ENCODE measurements around the gene GRM5. TPM values are rescaled to one million over a fixed set of nuclear protein-coding genes. Genes with fewer than 3 reads are reported as not detected.

GRM5 gene
- total and polyA plus RNA-seq, 4 donors = not detected

DNA sequence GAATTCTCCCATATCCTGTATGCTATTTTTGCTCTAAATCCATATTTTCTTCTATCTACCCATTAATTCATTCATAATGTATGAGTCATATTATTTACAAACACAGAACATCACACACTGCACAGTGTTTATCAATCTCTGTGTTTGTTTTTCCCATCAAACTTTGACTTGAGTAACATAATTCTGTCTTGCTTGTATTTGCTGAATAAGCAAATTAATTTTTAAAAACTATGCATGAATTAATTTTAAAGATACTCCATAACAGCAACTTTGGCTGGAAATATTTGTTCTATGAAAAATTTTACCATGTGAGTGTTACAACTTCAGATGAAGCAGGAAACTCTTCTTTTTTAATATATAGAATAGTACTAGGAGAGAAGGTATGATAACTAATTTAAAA lies 275.6 kb downstream of the GRM5 start:
- DNase-seq (ENCODE audit: low spot score) = no peak
- no peaks in the 10 kb centered on the region for H3K4me1 ChIP-seq (ENCODE audit: control insufficient read depth in 4 of 4, insufficient read depth in 4 of 4, low read length in 3 of 4)
- no peak for TF ChIP-seq RAD21 (IDR thresholded peaks at IDR 0.05)
- TF ChIP-seq, protein P1, sequence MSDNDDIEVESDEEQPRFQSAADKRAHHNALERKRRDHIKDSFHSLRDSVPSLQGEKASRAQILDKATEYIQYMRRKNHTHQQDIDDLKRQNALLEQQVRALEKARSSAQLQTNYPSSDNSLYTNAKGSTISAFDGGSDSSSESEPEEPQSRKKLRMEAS (IDR thresholded peaks at IDR 0.05) = no peak
- no peaks in the 10 kb centered on the region for H3K36me3 ChIP-seq (ENCODE audit: control insufficient read depth in 4 of 4, insufficient read depth in 3 of 4, low read depth in 1 of 4, low read length in 3 of 4)
- no peak overlapping the region for H3K4me3 ChIP-seq (ENCODE audit: low read depth in 1 of 3, low read length in 3 of 3)
- no peak overlapping the region for H3K9ac ChIP-seq (ENCODE audit: low read depth in 1 of 2, low read length in 2 of 2)
- no peak overlapping the region for H3K27ac ChIP-seq (ENCODE audit: low read depth in 1 of 2, low read length in 2 of 2)
- no peaks in the 10 kb centered on the region for H3K27me3 ChIP-seq (ENCODE audit: control insufficient read depth in 4 of 4, insufficient read depth in 4 of 4, low read length in 3 of 4)
- H3K9me3 ChIP-seq (ENCODE audit: control insufficient read depth in 4 of 4, low read length in 3 of 4) = no peaks in the 10 kb centered on the region

DNA sequence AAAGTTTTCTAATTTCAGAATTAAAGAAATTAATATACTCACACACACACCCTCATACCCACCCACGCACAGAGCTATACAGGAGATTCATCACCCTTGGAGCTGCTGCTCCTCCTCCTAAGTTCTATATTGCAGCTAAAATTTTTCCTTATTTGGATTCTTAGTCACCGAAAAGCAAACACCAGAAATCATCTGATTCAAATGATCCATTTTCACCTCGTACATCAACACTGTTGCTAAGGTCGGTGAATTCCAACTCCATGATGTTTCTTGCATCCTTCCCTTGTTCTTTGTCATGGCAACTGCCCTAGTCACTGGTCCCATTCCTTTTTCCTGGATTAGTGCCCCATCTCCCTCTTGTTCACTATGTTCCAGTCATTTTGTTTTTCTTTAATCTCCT lies 286.2 kb downstream of the GRM5 start:
- 88% methylated on average over 4 of the region's 4 CpGs for WGBS
- no peaks in the 10 kb centered on the region for H3K4me1 ChIP-seq (ENCODE audit: control insufficient read depth in 4 of 4, insufficient read depth in 4 of 4, low read length in 3 of 4)
- TF ChIP-seq, protein P2, sequence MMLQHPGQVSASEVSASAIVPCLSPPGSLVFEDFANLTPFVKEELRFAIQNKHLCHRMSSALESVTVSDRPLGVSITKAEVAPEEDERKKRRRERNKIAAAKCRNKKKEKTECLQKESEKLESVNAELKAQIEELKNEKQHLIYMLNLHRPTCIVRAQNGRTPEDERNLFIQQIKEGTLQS (IDR thresholded peaks at IDR 0.05) = no peak
- TF ChIP-seq GABPA (IDR thresholded peaks at IDR 0.05 in 1 of 2, conservative IDR thresholded peaks at IDR 0.05 in 1 of 2) (no peak), YY1 (IDR thresholded peaks at IDR 0.05) (no peak), FOXA2 (IDR thresholded peaks at IDR 0.05) (no peak), JUND (IDR thresholded peaks at IDR 0.05) (no peak), HNF4A (conservative IDR thresholded peaks at IDR 0.05) (no peak), RXRA (IDR thresholded peaks at IDR 0.05) (no peak), FOXA1 (IDR thresholded peaks at IDR 0.05) (no peak)
- TF ChIP-seq, protein P3, sequence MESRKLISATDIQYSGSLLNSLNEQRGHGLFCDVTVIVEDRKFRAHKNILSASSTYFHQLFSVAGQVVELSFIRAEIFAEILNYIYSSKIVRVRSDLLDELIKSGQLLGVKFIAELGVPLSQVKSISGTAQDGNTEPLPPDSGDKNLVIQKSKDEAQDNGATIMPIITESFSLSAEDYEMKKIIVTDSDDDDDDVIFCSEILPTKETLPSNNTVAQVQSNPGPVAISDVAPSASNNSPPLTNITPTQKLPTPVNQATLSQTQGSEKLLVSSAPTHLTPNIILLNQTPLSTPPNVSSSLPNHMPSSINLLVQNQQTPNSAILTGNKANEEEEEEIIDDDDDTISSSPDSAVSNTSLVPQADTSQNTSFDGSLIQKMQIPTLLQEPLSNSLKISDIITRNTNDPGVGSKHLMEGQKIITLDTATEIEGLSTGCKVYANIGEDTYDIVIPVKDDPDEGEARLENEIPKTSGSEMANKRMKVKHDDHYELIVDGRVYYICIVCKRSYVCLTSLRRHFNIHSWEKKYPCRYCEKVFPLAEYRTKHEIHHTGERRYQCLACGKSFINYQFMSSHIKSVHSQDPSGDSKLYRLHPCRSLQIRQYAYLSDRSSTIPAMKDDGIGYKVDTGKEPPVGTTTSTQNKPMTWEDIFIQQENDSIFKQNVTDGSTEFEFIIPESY (IDR thresholded peaks at IDR 0.05) = no peak
- TF ChIP-seq, protein P4, sequence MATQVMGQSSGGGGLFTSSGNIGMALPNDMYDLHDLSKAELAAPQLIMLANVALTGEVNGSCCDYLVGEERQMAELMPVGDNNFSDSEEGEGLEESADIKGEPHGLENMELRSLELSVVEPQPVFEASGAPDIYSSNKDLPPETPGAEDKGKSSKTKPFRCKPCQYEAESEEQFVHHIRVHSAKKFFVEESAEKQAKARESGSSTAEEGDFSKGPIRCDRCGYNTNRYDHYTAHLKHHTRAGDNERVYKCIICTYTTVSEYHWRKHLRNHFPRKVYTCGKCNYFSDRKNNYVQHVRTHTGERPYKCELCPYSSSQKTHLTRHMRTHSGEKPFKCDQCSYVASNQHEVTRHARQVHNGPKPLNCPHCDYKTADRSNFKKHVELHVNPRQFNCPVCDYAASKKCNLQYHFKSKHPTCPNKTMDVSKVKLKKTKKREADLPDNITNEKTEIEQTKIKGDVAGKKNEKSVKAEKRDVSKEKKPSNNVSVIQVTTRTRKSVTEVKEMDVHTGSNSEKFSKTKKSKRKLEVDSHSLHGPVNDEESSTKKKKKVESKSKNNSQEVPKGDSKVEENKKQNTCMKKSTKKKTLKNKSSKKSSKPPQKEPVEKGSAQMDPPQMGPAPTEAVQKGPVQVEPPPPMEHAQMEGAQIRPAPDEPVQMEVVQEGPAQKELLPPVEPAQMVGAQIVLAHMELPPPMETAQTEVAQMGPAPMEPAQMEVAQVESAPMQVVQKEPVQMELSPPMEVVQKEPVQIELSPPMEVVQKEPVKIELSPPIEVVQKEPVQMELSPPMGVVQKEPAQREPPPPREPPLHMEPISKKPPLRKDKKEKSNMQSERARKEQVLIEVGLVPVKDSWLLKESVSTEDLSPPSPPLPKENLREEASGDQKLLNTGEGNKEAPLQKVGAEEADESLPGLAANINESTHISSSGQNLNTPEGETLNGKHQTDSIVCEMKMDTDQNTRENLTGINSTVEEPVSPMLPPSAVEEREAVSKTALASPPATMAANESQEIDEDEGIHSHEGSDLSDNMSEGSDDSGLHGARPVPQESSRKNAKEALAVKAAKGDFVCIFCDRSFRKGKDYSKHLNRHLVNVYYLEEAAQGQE (IDR thresholded peaks at IDR 0.05) = no peak
- H3K9me3 ChIP-seq (ENCODE audit: control insufficient read depth in 4 of 4, low read length in 3 of 4) = no peaks in the 10 kb centered on the region
- no peak for DNase-seq (ENCODE audit: low spot score)
- H3K9ac ChIP-seq (ENCODE audit: low read depth in 1 of 2, low read length in 2 of 2) = no peak overlapping the region
- H3K4me3 ChIP-seq (ENCODE audit: low read depth in 1 of 3, low read length in 3 of 3) = no peak overlapping the region
- no peak overlapping the region for H3K27ac ChIP-seq (ENCODE audit: low read depth in 1 of 2, low read length in 2 of 2)
- H3K36me3 ChIP-seq (ENCODE audit: control insufficient read depth in 4 of 4, insufficient read depth in 3 of 4, low read depth in 1 of 4, low read length in 3 of 4) = no peaks in the 10 kb centered on the region
- H3K27me3 ChIP-seq (ENCODE audit: control insufficient read depth in 4 of 4, insufficient read depth in 4 of 4, low read length in 3 of 4) = no peaks in the 10 kb centered on the region

DNA sequence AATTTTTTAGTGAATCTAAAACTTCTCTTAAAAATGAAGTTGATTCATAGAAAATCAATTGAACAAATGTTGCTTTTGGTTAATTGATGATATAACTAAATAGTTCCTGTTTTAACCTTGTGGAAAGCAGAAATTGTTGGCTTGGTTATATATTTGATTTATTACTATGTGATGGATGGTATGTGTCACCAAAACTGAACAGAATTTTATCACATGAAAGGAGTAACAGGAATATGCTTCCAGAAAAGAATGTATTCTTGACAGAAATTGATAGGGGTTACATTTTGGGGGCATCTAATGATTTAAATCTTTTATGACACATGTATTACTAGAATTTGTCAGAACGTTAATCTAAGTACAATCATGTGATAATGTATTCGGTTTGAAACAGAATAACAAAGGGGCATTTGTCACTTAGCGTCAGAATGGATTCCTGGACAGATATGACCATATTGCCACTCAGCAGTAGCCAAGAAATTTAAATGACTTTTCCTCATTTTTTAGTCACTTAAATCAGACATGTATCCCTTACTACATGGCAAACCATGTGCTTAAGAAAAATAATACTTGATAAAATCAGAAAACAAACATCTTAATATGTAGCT lies 295.2 kb downstream of the GRM5 start:
- Histone ChIP-seq H3K4me3 (ENCODE audit: low read depth in 1 of 3, low read length in 3 of 3) (no peak overlapping the region), H3K36me3 (ENCODE audit: control insufficient read depth in 4 of 4, insufficient read depth in 3 of 4, low read depth in 1 of 4, low read length in 3 of 4) (no peaks in the 10 kb centered on the region), H3K9ac (ENCODE audit: low read depth in 1 of 2, low read length in 2 of 2) (no peak overlapping the region), H3K27me3 (ENCODE audit: control insufficient read depth in 4 of 4, insufficient read depth in 4 of 4, low read length in 3 of 4) (no peaks in the 10 kb centered on the region), H3K9me3 (ENCODE audit: control insufficient read depth in 4 of 4, low read length in 3 of 4) (peaks cover 0 to 3% (median 0%) of the 10 kb centered on the region in 4 donors), H3K27ac (ENCODE audit: low read depth in 1 of 2, low read length in 2 of 2) (no peak overlapping the region), H3K4me1 (ENCODE audit: control insufficient read depth in 4 of 4, insufficient read depth in 4 of 4, low read length in 3 of 4) (no peaks in the 10 kb centered on the region)
- 71% methylated on average over 3 of the region's 3 CpGs for WGBS
- TF ChIP-seq RXRA (IDR thresholded peaks at IDR 0.05) (no peak), JUND (IDR thresholded peaks at IDR 0.05) (no peak), EGR1 (IDR thresholded peaks at IDR 0.05; ENCODE audit: low read depth in 2 of 2) (no peak), SP1 (IDR thresholded peaks at IDR 0.05) (no peak), HNF4A (conservative IDR thresholded peaks at IDR 0.05) (no peak), TAF1 (conservative IDR thresholded peaks at IDR 0.05) (no peak), YY1 (IDR thresholded peaks at IDR 0.05) (no peak), HNF4G (IDR thresholded peaks at IDR 0.05) (no peak), FOXA2 (IDR thresholded peaks at IDR 0.05) (no peak), NR2F2 (IDR thresholded peaks at IDR 0.05) (no peak)
- TF ChIP-seq, protein P1 (IDR thresholded peaks at IDR 0.05) = no peak
- TF ChIP-seq, protein P5, sequence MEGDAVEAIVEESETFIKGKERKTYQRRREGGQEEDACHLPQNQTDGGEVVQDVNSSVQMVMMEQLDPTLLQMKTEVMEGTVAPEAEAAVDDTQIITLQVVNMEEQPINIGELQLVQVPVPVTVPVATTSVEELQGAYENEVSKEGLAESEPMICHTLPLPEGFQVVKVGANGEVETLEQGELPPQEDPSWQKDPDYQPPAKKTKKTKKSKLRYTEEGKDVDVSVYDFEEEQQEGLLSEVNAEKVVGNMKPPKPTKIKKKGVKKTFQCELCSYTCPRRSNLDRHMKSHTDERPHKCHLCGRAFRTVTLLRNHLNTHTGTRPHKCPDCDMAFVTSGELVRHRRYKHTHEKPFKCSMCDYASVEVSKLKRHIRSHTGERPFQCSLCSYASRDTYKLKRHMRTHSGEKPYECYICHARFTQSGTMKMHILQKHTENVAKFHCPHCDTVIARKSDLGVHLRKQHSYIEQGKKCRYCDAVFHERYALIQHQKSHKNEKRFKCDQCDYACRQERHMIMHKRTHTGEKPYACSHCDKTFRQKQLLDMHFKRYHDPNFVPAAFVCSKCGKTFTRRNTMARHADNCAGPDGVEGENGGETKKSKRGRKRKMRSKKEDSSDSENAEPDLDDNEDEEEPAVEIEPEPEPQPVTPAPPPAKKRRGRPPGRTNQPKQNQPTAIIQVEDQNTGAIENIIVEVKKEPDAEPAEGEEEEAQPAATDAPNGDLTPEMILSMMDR (IDR thresholded peaks at IDR 0.05; ENCODE audit: low read depth, low read length, missing input control) = no peak
- TF ChIP-seq, protein P2 (IDR thresholded peaks at IDR 0.05) = no peak
- DNase-seq (ENCODE audit: low spot score) = no peak
